ENCODE measurements around the gene SORBS1.

SORBS1 gene

DNA sequence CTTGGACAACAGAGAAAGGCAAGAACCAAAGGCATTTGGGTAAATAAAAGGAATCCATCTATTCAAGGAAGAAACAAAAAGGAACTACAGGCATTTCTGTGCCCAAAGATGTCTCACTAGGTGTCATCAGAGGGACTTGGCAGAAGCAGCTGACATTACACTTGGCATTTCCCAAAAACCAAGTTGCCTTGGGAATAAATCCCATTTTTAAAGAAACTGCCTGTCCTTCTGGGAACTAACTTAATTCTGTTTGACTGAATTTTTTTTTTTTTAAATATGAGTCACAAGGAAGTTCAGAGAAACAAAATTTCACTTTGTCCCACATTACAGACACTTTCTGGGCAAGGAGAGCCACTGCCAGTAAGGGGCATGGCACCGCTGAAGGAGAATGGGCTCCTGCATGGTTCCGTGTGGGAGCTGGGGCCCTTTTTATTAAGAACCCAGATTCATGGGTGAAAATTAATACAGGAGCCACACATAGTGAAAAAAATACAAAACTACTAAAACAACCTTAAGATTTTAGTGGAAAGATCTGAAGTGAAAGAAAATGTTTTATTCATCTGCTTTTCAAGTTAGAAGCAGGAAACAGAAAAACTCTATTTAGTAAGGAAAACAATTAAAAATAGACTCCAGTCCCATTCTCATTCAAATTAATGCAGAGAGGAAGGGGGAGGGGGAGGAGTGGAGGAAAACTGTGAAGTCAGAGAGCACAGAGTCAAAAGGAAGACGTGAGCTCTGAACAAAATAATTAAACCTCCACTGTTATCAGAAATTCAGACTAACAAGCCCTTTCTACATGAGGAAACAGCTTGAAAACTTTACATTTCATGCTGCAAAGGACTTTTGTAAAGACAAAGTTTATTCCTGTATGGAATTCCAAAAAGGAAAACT lies 151.9 kb downstream of the SORBS1 start:
- DNase-seq (ENCODE audit: low read depth), result no peak

DNA sequence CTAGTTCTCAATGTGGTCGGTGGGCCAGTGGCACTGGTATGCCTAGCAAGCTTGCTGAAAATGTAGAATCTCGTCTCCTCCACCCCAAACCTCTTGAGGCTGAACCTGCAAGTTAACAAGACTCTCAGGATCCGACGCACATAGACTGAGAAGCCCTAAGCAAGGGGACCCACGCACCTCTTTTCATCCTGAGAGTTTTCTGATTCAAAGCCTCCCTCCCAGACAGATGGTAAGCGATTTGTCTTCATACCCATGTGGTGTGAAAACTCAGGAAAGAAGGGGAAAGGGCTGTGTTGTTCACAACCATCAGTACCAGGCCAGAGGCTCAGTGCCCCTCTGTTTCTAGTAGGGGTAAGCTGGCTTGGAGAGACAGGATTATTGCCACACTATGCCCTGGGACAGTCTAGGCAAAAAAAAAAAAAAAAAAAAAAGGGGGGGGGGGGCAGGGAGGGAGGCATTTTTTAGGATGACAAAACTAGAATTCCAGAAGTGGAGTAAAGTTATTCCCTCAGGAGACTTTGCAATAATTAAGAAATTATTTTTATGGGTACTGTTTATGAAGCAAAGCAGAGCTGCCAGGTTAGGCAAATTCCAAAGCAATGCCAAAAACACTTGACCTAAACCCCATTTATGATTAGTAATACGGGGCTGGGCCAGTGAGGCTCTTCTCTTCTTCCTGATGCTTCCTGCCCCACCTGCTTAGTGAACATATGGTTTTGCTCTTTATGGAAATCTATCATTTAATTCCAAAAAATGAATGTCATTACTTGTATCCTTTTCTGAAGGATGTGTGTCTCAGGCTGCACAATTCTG lies 152.8 kb downstream of the SORBS1 start:
- DNase-seq (ENCODE audit: low read depth), result no peak

DNA sequence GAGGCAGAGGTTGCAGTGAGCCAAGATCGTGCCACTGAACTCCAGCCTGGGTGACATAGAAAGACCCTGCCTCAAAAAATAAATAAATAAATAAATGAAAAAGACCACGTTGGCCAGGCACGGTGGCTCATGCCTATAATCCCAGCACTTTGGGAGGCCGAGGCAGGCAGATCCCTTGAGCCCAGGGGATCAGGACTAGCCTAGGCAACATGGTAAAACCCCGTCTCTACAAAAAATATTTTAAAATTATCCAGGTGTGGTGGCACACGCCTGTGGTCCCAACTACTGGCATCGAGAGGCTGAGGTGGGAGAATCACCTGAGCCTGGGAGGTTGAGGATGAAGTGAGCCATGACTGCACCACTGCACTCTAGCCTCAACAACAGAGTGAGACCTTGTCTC lies 153.6 kb downstream of the SORBS1 start:
- DNase-seq (ENCODE audit: low read depth), result no peak

- DNase-seq (ENCODE audit: low read depth), result no peak
Observed at GRCh38 chr10:95406651-95407280, 154.4 kb downstream of the SORBS1 start.

DNA sequence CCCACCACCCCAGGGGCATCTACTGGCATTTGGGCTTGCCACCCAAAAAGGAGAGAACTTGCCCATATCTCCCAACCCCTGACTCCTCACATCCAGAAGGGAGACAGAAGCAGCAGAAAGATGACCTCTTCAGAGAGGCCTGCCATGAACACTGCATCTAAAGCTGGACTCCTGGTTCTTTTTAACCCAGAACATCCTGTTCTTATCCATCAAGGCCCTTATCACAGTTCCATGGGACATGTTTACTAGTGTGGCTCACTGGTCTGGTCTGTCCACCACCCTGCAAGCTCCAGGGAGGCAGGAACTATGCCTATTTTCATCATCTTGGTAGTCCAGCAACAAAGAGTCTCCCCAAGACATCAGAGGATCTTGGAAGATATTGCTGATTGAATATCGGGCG lies 155.5 kb downstream of the SORBS1 start:
- no peak for DNase-seq (ENCODE audit: low read depth)

DNA sequence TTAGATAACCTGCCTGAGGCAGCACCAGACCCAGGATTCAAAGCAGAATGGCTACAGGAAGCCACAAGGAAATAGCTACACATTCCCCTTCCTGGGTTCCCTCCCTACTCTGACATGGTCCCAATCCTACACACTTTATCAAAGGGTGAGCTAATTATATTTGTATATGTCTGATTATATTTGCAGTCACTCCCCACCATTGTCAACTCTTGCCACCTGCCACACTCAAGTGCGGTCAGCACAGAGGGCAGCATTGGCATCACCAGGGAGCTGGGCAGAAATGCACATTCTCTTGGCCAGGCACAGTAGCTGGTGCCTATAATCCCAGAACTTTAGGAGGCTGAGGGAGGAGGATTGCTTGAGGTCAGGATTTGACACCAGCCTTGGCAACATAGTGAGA lies 156.3 kb downstream of the SORBS1 start:
- no peak for DNase-seq (ENCODE audit: low read depth)

GRCh38 chr10:95404462-95404858 lies 156.7 kb downstream of the SORBS1 start:
- DNase-seq (ENCODE audit: low read depth), result no peak

- DNase-seq (ENCODE audit: low read depth), result no peak
Observed at GRCh38 chr10:95403700-95404461, 157.3 kb downstream of the SORBS1 start.

- no peak for DNase-seq (ENCODE audit: low read depth)
Observed at GRCh38 chr10:95401704-95402469, 159.3 kb downstream of the SORBS1 start.

GRCh38 chr10:95400787-95401186 lies 160.4 kb downstream of the SORBS1 start:
- no peak for DNase-seq (ENCODE audit: low read depth)

GRCh38 chr10:95399183-95399582 lies 162.0 kb downstream of the SORBS1 start:
- no peak for DNase-seq (ENCODE audit: low read depth)

DNA sequence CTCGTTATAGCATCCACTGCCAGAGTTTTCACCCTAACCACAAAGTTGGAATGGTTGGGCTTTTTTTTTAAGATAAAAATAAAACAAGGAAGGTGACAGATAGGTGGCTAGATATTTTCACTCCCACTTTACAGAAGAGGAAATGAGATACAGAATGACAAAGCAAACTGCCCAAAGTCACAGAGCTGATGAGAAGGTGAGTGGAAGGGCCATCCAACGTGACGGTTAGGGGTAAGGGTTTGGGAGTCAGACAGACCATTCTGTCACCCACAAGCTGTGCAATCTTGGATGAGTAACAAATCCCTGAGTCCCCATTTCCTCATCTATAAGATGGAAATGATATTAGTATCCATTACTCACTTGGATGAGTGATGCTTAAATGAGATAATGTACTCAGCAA lies 163.4 kb downstream of the SORBS1 start:
- no peak for DNase-seq (ENCODE audit: low read depth)

GRCh38 chr10:95395947-95396449 lies 165.2 kb downstream of the SORBS1 start:
- DNase-seq (ENCODE audit: low read depth), result no peak

DNA sequence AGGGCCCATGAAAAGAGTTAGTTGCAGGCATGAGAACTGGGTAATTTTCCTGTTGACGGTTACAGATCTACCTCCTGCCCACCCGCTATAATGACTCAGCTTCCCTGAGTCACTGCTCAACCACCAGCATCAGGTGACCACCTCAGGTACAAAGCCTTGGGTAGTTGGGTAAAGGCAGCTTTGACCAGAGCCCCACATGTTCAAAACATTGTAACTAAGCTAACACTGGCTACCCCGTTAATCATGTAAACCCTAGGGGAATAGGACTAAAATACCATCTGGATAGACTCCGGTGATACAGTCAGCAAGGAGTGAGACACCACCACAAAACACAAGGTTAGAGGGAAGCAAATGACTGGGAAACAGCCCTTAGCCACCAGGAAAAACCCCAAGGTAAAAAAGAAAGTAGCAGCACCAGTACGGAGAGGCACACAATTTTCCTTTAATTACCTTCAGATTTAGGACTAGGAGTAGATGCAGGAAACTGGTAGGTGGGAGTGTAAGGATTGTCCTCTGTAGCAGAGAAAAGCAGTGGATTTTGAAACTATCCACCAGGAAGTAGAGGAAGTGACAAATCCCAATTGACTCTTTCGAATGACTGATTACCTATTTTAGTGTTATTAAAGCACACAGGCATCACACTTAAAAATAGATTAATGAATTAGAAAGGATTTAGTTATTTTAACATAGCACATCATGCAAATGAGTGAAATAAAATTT lies 166.8 kb downstream of the SORBS1 start:
- DNase-seq (ENCODE audit: low read depth), result no peak

DNA sequence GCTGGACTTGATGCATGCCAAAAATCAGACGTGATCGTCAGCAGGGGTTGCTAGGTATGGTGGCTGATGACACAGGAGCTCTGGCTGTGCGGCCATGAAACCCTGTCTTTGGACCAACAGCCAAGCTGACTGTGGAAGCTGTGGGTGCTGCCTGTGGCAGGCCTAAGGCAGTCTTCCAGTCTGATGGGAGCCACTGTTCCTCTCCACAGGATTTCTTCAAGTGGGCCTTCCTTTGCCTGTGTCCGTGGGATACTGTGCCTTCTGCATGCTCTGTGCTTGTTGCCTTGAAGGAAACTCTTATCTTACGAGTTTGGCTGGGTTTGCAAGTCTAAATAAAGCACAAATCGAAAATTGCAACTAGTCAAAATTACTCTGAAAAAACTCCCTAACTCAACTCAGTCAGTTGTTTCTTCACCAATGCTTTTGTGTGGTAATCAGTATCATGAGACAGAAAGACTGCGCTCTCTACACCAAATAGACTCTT lies 168.4 kb downstream of the SORBS1 start:
- DNase-seq (ENCODE audit: low read depth), result no peak

DNA sequence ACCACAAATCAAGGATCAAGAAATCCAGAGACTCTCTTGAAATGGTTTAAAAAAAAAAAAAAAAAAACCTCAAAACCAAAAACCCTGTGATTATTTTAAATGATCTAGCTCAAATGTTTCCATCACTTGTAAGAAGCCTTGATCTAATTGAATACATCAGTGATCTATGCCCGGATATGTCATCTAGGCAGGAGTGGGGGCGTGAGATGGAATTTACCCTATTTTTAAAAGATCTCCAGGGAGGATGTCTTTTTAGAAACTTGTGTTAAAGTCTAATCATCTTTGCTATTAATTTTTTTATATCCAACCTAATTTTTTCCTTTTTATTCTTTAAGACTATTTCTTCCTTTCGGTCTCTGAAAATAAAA lies 169.0 kb downstream of the SORBS1 start:
- no peak for DNase-seq (ENCODE audit: low read depth)

- no peak for DNase-seq (ENCODE audit: low read depth)
Observed at GRCh38 chr10:95391581-95392216, 169.5 kb downstream of the SORBS1 start.

DNA sequence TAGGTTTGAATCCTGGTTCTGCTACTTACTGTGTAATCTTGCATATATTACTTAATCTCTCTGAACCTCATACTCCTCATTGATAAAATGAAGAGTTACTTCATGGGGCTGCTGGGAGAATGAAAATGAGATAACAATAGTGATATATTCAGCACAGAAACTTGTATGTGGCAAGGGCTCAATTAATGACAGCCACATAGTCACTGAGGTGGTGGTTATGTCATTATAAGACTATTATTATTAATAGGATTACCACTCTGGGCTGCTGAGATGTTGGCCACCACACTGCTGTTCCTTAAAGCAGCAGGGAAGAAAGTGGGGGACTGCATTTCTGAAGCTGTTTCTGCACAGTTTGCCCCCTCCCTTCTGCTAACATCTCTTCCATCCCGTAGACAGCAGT lies 170.0 kb downstream of the SORBS1 start:
- no peak for DNase-seq (ENCODE audit: low read depth)

GRCh38 chr10:95389982-95390381 lies 171.2 kb downstream of the SORBS1 start:
- no peak for DNase-seq (ENCODE audit: low read depth)

DNA sequence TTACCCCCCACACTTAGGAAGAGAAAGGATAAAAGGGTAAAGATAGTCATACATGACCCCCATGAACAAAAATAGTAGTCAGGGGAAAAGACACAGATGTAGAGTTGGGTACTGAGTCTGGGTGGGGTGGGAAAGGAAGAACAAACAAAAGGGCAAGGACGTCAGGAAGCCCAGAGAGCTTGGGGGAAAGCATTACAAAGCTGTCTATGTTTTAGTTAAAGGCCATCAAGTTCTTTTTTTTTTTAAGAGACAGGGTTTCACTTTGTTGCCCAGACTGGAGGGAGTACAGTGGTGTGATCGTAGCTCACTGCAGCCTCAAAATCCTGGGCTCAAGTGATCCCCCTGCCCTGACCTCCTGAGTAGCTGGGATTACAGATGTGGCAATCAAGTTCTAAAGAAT lies 172.0 kb downstream of the SORBS1 start:
- DNase-seq (ENCODE audit: low read depth), result no peak
